Astrocyte of the spinal cord (primary cell): ENCODE results near the gene STPG2.
"Not testable (repeated sequence)": the region's sequence is repeated elsewhere in the genome, so short reads cannot be mapped to it uniquely, and the experiment has no call there.

Source experiments
- DNase-seq: peaks from one replicate; pipeline ENCODE4 v3.0.0; 2011; ENCODE audit warnings: low read depth, low spot score
- H3K4me3 ChIP-seq: 2 replicates; pipeline ENCODE4 v1.5.1; 2011; ENCODE audit warnings: low read depth, mild to moderate bottlenecking, low read length, moderate library complexity
- CTCF ChIP-seq: IDR thresholded peaks from 2 replicates; pipeline ENCODE4 v1.5.1; 2012; ENCODE audit warnings: low read depth, mild to moderate bottlenecking, low read length, inconsistent platforms
- in situ Hi-C: cut with HindIII; loops from 2 replicates; pipeline ENCODE4 v1.10.0; 2017; ENCODE audit warnings: low sequenced_read_pairs

The STPG2 gene

GRCh38 chr4:97656044-97656720 is 487.1 kb downstream of the STPG2 start:
- DNase-seq = peak; percentile 79
- H3K4me3 ChIP-seq = no peak overlapping the region
- in situ Hi-C loops = no loop called here
- no peak for TF ChIP-seq CTCF

- DNase-seq = no peak
- in situ Hi-C loops = no loop called here
- no peak overlapping the region for H3K4me3 ChIP-seq
- TF ChIP-seq CTCF = no peak
Measured at GRCh38 chr4:97653701-97654100, 489.6 kb downstream of the STPG2 start.

- in situ Hi-C loops = no loop called here
- peak; percentile 54 for DNase-seq
- H3K4me3 ChIP-seq = no peak overlapping the region
- TF ChIP-seq CTCF = no peak
Measured at GRCh38 chr4:97646997-97647396, 496.3 kb downstream of the STPG2 start.

- in situ Hi-C loops = no loop called here
- H3K4me3 ChIP-seq = no peak overlapping the region
- no peak for DNase-seq
- no peak for TF ChIP-seq CTCF
Measured at GRCh38 chr4:97645071-97645821, 498.0 kb downstream of the STPG2 start.

- in situ Hi-C loops = no loop called here
- no peak for TF ChIP-seq CTCF
Measured at GRCh38 chr4:97643179-97643578, 500.1 kb downstream of the STPG2 start.

GRCh38 chr4:97639961-97640360 is 503.3 kb downstream of the STPG2 start:
- H3K4me3 ChIP-seq = no peak overlapping the region
- DNase-seq = no peak
- in situ Hi-C loops = no loop called here
- no peak for TF ChIP-seq CTCF

More at GRCh38 chr4:97643179-97643578, 500.1 kb downstream of the STPG2 start:
- DNase-seq = no peak
- no peak overlapping the region for H3K4me3 ChIP-seq

- in situ Hi-C loops, DNase-seq, H3K4me3 ChIP-seq: not testable (repeated sequence)
Measured at GRCh38 chr4:97633831-97634230, 509.4 kb downstream of the STPG2 start.
